GM15510 (cell line): ENCODE data around the gene LYPD3.

ENCODE experiments used
- POLR2A ChIP-seq: IDR thresholded peaks from 3 replicates; pipeline ENCODE4 v1.6.1; 2011; ENCODE audit warnings: borderline replicate concordance; ENCODE audit not compliant: insufficient read length; ENCODE audit errors: extremely low read depth

Gene LYPD3

DNA sequence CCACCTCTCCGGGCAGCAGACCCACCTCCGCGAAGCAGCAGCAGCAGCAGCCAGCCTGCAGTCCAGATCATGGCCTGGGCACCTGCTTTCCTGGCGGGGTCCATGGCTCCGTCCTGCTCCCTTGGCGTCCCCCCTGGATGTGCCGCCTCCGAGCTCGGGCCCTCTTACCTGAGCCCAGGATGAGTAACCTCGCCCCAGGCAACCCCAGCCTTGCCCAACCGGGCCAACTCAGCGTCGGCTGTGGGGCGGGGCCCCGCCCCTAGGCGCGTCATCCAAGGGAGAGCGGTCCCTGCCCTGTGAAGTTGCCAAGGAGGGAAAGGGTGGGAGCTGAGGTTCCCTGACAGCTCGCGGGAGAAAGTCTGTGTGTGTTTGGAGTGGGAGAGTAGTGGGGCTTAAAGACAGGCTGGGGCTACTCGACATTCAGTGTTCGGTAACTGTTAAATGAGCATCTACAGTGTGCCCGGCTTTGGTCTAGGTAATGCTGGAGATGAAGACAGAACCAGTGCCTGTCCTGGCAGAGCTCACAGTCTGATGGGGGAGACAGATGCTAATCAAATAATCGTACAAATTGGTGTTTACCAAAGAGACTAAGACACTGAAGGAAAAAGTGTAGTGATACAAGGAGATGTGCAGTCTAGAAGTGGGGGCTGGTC, at the start of gene LYPD3:
TSS of gene LYPD3 (minus strand) at position 141 of the 653 bp plus-strand sequence. CDS start at position 104, 37 bp downstream.
- TF ChIP-seq POLR2A = no peak

- no peak for TF ChIP-seq POLR2A
These were observed 45.9 kb upstream of the LYPD3 start for GRCh38 chr19:43511324-43511723.

DNA sequence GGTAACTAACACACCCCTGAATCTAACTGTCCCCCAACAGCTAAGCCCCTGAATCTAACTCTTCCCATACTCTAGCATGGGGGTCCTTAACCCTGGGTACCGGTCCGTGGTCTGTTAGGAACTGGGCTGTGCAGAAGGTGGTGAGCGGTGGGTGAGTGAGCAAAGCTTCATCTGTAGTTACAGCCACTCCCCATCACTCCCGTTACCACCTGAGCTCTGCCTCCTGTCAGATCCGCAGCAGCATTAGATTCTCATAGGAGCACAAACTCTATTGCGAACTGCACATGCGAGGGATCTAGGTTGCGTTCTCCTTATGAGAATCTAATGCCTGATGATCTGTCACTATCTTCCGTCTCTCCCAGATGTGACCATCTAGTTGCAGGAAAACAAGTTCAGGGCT, 45.3 kb upstream of the LYPD3 start:
- TF ChIP-seq POLR2A = no peak

GRCh38 chr19:43507880-43508279, 42.5 kb upstream of the LYPD3 start:
- TF ChIP-seq POLR2A = no peak

GRCh38 chr19:43506629-43507028, 41.2 kb upstream of the LYPD3 start:
- no peak for TF ChIP-seq POLR2A

DNA sequence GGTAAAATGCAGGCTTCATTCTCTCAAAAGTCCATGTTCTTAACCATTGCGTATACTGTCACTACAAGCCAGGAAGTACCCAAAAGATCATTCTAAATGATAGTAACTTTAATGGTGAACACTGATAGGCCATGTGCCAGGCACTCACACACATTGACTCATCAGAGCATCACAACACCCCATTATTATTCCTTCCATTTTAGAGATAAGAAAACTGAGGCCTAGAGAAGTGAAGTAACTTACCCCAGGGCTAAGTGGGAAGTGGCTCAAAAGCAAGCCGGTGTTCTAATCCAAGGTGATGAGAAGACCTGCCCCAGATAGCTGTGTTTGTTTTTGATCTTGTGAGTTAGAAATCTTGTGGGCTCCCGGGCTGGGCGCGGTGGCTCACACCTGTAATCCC, 40.5 kb upstream of the LYPD3 start:
- no peak for TF ChIP-seq POLR2A

DNA sequence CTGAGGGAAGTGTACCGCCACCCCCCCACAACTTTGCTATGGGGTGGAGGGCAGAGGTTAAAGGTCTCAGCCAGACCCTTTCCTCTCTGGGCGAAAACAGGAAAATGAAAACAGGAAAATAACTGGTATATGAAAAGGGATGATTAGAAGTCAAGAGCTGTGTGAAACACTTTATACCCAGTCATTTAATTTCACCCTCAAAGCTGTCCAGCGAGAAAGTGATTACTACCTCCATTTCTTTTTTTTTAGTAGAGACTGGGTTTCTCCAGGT, 39.7 kb upstream of the LYPD3 start:
- no peak for TF ChIP-seq POLR2A

GRCh38 chr19:43504426-43505185, 39.2 kb upstream of the LYPD3 start, which contains the start of gene PHLDB3:
Gene PHLDB3 (minus strand): TSS chr19:43504746. CDS start chr19:43504118, 628 bp downstream.
- TF ChIP-seq POLR2A = no peak

GRCh38 chr19:43503501-43504425, 38.4 kb upstream of the LYPD3 start:
- peak; percentile 54 for TF ChIP-seq POLR2A

GRCh38 chr19:43502419-43502976, 37.1 kb upstream of the LYPD3 start:
- no peak for TF ChIP-seq POLR2A

- TF ChIP-seq POLR2A = no peak
These were observed 36.4 kb upstream of the LYPD3 start for GRCh38 chr19:43501661-43502418.

GRCh38 chr19:43499042-43499441, 33.6 kb upstream of the LYPD3 start:
- TF ChIP-seq POLR2A = no peak

DNA sequence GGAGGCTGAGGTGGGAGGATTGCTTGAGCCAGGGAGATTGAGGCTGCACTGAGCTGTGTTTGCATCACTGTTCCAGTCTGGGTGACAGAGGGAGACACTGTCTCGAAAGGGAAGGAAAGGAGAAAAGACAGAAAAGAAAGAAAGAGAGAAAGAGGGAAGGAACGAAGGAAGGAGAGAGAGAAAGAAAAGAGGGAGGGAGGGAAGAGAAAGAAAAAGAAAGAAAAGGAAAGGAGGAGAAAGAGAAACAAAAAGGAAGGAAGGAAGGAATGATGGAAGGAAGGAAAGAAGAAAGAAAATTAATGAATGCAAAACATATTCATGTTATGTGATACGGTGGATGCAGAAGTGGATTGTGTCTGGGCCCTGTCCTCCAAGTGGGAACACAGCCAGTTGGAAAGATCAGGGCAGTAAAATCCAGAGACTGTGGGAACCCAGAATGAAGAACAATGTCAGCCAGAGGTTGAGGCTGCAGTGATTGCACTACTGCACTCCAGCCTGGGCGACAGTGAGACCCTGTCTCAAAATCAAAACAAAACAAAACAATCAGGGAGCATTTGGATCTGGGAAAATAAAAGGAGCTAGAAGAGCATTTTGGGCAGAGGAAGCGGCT, 32.9 kb upstream of the LYPD3 start:
- TF ChIP-seq POLR2A = no peak

- TF ChIP-seq POLR2A = no peak
These were observed 31.6 kb upstream of the LYPD3 start for GRCh38 chr19:43496960-43497359.
